Measurements from ENCODE around the gene DKC1. TPM values are rescaled to one million over a fixed set of nuclear protein-coding genes. Genes with fewer than 3 reads are reported as not detected.

The DKC1 gene
- total RNA-seq, 1 experiment from 2014 or later: 123 TPM

DNA sequence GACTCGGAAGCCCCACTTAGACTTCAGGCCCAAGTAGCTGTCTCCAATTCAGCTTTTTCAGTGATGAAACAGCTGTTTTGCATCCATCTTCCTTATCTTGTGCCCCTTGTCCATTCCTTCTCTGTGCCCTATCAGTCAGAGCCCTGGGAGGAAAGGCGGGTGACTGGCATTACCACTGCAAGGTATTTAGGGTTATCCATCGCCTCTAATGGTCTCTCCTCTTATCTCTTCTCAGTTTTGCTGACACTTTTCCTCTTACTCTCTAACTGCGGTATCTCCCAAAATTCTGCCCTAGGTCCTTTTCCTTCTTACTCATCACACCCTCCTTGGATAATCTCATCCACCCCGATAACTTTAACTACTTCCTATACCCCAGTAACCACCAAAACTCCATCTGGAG lies 25.5 kb upstream of the DKC1 start:
- no TSS peak for BruUV-seq (replicated peaks)
- Histone ChIP-seq H3K36me3 (ENCODE audit: control insufficient read depth in 1 of 2, insufficient read depth in 2 of 2, low read length in 2 of 2) (no peaks in the 10 kb centered on the region), H3K79me2 (ENCODE audit: insufficient read depth, low read length) (no peaks in the 10 kb centered on the region), H3K27me3 (ENCODE audit: insufficient read depth, low read length) (no peaks in the 10 kb centered on the region), H2AFZ (ENCODE audit: low read depth, low read length, poor library complexity, severe bottlenecking) (no peak overlapping the region), H4K20me1 (ENCODE audit: insufficient read depth) (no peaks in the 10 kb centered on the region), H3K9me2 (ENCODE audit: insufficient read depth) (no peaks in the 10 kb centered on the region), H3K4me2 (ENCODE audit: low read length) (no peak overlapping the region), H3K4me1 (ENCODE audit: control insufficient read depth in 1 of 2, insufficient read depth in 2 of 2, low read length in 2 of 2) (no peaks in the 10 kb centered on the region), H3K9me3 (ENCODE audit: control insufficient read depth in 1 of 2, insufficient read depth in 1 of 2, low read depth in 1 of 2, low read length in 2 of 2) (no peaks in the 10 kb centered on the region), H3K4me3 (replicated peaks in 1 of 2; ENCODE audit: low read depth in 1 of 2, low read length in 2 of 2) (no peak overlapping the region), H3K27ac (ENCODE audit: low read depth, low read length) (no peak overlapping the region), H3K9ac (ENCODE audit: low read length) (no peak overlapping the region)
- RAD21 ChIA-PET (ENCODE audit: low non-redundant PET in 1 of 2, low total read pairs in 2 of 2, uncharacterized antibody in 2 of 2, unreplicated experiment in 2 of 2): no interaction called here
- intact Hi-C loops (cut with micrococcal nuclease): no loop called here
- DNase-seq (ENCODE audit: low read depth, low spot score) (no peak), ATAC-seq (no peak)
- TF ChIP-seq RAD21 (IDR thresholded peaks at IDR 0.05; ENCODE audit: low read depth) (no peak), POLR2AphosphoS5 (IDR thresholded peaks at IDR 0.05; ENCODE audit: low read depth, low read length) (no peak), EGR1 (IDR thresholded peaks at IDR 0.05; ENCODE audit: low read depth) (no peak), CEBPB (IDR thresholded peaks at IDR 0.05; ENCODE audit: low read depth) (no peak), SP1 (IDR thresholded peaks at IDR 0.05; ENCODE audit: low read depth) (no peak), YY1 (IDR thresholded peaks at IDR 0.05; ENCODE audit: extremely low read depth, insufficient replicate concordance, low read depth, low read length) (no peak), ELF1 (IDR thresholded peaks at IDR 0.05; ENCODE audit: borderline replicate concordance, low read depth) (no peak), ZNF274 (IDR thresholded peaks at IDR 0.05; ENCODE audit: low read depth, low read length) (no peak), JUND (IDR thresholded peaks at IDR 0.05) (no peak), POLR2A (IDR thresholded peaks at IDR 0.05; ENCODE audit: borderline replicate concordance, extremely low read depth, insufficient read depth, insufficient read length) (no peak), SIN3A (IDR thresholded peaks at IDR 0.05; ENCODE audit: low read depth) (no peak), ZFX (IDR thresholded peaks at IDR 0.05) (no peak)
- TF ChIP-seq, protein P1, sequence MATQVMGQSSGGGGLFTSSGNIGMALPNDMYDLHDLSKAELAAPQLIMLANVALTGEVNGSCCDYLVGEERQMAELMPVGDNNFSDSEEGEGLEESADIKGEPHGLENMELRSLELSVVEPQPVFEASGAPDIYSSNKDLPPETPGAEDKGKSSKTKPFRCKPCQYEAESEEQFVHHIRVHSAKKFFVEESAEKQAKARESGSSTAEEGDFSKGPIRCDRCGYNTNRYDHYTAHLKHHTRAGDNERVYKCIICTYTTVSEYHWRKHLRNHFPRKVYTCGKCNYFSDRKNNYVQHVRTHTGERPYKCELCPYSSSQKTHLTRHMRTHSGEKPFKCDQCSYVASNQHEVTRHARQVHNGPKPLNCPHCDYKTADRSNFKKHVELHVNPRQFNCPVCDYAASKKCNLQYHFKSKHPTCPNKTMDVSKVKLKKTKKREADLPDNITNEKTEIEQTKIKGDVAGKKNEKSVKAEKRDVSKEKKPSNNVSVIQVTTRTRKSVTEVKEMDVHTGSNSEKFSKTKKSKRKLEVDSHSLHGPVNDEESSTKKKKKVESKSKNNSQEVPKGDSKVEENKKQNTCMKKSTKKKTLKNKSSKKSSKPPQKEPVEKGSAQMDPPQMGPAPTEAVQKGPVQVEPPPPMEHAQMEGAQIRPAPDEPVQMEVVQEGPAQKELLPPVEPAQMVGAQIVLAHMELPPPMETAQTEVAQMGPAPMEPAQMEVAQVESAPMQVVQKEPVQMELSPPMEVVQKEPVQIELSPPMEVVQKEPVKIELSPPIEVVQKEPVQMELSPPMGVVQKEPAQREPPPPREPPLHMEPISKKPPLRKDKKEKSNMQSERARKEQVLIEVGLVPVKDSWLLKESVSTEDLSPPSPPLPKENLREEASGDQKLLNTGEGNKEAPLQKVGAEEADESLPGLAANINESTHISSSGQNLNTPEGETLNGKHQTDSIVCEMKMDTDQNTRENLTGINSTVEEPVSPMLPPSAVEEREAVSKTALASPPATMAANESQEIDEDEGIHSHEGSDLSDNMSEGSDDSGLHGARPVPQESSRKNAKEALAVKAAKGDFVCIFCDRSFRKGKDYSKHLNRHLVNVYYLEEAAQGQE (IDR thresholded peaks at IDR 0.05; ENCODE audit: low read depth): no peak
- TF ChIP-seq, protein P2, sequence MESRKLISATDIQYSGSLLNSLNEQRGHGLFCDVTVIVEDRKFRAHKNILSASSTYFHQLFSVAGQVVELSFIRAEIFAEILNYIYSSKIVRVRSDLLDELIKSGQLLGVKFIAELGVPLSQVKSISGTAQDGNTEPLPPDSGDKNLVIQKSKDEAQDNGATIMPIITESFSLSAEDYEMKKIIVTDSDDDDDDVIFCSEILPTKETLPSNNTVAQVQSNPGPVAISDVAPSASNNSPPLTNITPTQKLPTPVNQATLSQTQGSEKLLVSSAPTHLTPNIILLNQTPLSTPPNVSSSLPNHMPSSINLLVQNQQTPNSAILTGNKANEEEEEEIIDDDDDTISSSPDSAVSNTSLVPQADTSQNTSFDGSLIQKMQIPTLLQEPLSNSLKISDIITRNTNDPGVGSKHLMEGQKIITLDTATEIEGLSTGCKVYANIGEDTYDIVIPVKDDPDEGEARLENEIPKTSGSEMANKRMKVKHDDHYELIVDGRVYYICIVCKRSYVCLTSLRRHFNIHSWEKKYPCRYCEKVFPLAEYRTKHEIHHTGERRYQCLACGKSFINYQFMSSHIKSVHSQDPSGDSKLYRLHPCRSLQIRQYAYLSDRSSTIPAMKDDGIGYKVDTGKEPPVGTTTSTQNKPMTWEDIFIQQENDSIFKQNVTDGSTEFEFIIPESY (IDR thresholded peaks at IDR 0.05; ENCODE audit: extremely low read depth, insufficient replicate concordance, low read length): no peak
- TF ChIP-seq, protein P3, sequence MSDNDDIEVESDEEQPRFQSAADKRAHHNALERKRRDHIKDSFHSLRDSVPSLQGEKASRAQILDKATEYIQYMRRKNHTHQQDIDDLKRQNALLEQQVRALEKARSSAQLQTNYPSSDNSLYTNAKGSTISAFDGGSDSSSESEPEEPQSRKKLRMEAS (IDR thresholded peaks at IDR 0.05): no peak
- TF ChIP-seq, protein P4, sequence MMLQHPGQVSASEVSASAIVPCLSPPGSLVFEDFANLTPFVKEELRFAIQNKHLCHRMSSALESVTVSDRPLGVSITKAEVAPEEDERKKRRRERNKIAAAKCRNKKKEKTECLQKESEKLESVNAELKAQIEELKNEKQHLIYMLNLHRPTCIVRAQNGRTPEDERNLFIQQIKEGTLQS (IDR thresholded peaks at IDR 0.05): no peak
- POLR2A ChIA-PET: no interaction called here
- CTCF ChIA-PET: interaction anchor here (2.4 kb wide), 1 partner anchor 12 kb away, joined by 9 read pairs; no protein-coding TSS in a partner anchor

Data from HCT116 (cell line).